GM21723 (cell line): ENCODE results near the gene RNU7-1.

Experiments
- ATAC-seq: cut with Tn5 transposase; IDR thresholded peaks from one replicate; pipeline ENCODE4 v1.9.1; 2021; ENCODE audit warnings: mild to moderate bottlenecking, moderate library complexity; ENCODE audit not compliant: unreplicated experiment

RNU7-1 gene

DNA sequence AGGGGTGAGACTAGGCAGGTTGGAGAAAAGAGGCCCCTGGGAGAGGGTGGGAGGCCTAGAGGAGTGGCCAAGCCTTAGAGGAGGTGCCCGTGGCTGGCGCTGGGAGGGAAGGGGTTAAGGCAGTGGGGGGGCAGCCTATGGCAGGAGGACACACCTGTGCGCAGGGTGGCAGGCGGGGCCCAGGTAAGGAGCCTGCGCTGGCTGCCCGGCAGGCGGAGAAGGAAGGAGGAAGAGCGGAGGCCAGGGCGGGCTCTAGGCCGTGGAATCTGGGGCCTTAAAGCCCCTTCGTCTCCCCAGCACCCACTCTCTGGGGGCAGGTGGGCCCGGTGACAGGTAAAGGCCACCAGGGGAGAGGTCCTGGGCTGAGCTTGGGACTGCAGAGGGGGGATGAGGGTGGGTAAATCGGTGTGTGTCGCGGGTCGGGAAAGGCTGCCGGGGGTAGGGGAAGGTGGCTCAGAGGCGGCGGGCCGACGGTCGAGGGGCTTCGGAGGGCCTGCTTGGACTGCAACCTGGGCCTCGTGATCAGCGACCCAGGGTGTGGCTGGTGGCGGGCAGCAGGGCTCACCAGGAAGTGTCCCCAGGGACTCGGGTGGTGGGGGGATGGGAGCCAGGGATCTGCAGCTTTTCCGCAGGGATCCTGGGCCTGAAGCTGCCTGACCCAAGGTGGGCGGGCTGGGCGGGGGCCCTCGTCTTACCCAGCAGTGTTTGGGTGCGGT lies 19.6 kb downstream of the RNU7-1 start:
- ATAC-seq = no peak

DNA sequence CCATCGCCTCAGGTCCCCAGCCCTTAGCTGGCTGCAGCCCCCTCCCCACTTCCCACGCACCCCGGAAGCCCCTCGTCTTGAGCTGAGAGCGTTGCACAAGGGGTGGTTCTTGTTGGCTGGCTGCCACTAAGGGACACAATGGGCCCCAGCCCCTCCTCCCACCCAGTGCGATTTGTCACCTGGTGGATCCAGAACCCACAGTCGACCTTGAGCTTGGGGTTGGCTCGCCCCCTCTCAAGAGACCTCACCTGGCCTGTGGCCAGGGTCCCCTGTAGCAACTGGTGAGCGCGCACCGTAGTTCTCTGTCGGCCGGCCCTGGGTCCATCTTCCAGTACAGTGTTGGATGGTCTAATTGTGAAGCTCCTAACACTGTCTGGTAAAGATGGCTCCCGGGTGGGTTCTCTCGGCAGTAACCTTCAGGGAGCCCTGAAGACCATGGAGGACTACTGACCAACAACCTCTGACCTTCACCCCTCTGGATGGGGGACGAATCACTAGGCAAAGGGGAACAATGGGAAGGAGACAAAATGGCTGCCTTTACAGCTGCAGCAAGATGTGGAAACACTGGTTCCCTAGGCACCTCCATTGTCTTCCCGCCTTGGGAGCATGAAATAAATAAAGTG lies 20.3 kb downstream of the RNU7-1 start:
- no peak for ATAC-seq

DNA sequence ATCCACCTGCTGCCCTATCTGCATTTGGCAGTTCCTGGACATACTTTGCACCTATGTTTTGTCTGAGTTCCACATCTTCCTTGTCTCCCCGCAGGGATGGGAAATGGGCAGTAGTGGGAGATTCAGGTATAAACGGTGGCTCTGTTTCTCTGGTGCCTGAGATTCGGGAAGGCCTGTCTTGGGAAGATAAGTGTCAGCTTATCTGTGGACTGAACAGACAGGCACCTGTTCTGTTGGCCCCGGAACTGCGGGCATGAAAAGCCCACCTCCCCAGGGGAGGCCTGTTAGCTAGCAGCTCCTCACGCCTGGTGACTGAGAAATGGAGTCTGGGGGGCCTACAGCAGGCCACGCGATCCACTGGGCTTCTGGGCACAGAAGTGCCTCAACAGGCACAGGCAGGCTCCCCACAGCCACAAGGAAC lies 21.0 kb downstream of the RNU7-1 start:
- no peak for ATAC-seq

DNA sequence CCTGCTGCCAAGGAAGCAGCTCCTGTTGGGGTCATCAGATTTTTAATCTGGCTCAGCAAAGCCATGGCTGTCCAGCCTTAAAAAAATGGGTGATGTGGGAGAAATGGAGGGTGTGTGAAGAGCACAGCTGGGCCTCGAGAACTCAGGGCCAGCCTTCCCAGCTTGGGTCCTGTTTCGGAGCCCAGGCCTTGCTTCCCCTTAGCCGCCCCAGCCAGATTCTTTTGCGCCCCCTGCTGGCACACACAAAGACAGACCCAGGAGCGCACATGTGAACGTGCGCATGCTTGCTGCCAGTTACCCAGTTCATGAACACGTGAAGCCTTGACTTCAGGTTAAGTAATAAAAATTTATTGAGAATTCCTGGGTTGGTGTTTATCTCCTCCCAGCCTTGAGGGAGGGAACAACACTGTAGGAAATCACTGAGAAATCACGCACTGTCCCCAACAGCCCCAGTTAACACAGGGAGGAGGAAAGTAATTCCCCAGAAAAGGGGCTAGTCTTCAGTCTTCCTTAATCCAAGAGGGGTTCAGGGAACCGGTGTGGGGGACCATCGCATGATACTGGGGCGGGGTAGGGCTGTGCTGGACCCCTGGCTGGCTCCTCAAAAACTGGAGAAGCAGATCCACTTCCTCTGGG lies 21.5 kb downstream of the RNU7-1 start:
- peak; percentile 36 for ATAC-seq

DNA sequence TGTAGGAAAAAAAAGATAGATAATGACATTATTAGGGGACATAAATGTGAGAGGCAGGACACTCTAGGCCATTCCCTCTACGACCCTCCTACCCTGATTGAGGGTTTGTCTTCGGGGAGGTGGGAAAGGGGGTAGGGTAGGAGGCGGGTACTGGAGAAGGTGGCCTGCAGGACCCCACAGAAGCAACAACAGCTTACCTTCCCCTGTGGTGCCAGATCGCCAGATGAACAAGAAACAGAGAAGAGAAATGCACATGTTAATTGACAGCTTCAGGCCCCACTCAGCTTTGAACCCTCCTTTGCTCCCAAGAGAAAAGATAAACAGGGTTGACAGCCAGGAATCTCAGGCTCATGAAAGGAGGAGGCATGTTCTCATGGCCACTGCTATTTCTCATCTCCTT lies 22.1 kb downstream of the RNU7-1 start:
- ATAC-seq = no peak

DNA sequence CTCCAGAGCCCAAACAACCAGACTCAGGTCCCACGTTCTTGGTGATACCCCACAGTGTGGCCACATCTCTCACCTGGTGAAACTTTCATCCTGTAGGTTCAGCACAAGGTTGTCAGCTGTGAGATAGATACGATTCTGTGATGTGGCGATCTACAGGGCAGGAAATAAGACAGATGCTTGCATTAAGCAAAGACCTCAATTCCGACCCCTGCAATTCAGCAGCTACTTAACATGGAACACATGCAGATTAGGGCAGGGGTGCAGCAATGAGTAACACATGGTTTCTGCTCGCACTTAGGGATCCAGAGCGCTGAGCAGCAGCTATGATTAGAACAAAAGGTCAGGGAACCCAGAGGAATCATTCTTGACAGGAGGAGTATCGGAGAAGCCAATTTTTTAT lies 22.7 kb downstream of the RNU7-1 start:
- ATAC-seq = no peak

DNA sequence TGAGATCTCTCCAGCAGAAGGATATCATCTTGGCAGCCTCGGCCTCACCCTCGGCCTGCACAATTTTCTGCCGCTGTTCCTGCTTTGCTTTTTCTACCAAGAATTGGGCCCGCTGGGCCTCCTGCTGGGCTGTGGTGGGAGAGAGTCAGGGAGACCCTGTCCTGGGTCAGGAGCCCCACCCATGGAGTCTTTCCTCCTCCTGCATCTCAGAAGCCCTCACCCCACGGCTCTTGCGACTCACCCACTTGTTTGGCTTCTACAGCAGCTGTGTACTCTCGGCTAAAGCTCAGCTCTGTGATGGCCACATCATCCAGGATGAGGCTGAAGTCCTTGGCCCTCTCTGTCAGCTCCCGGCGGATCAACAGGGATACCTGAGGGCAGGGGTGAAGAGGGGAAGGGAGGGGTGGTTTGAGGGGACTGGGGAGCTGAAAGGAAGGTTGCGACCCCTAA lies 24.1 kb downstream of the RNU7-1 start:
- no peak for ATAC-seq

DNA sequence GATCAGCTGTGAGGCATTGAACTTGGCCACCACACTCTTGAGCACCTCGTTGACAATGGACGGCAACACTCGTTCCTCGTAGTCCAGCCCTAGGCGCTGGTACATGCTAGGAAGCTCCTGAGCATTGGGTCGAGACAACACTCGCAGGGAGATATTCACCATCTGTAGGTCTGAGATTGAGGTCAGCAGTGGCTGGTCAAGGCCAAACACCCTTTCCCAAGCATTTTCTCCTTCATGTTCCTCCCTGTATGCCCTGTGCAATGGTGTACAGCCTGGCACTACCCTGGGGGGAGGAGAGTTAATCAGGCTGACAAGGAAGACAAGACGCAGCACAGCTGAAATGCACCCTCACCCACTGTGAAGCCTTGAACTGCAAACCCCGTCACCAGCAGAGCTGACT lies 24.8 kb downstream of the RNU7-1 start:
- ATAC-seq = no peak

DNA sequence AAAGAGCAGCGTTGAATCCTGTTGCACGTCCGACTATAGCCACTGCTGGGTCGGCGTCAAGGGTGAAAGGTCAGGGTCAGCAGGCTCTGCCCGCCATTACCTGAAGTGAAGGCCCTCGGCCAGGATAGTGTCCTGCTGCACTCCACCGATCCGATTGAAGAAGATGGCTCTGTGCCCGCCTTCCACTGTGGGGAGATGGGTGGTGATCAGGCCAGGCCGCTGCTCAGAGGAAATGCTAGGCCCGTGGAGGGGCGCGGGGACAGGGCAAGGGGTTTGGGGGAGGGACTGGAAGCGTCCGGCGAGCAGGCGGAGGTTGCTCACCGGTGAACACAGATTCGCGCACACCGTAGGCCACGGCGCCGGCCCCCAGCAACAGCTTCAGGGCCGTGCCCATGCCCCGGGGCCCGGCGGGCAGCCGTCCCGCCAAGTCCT lies 26.5 kb downstream of the RNU7-1 start:
- no peak for ATAC-seq

DNA sequence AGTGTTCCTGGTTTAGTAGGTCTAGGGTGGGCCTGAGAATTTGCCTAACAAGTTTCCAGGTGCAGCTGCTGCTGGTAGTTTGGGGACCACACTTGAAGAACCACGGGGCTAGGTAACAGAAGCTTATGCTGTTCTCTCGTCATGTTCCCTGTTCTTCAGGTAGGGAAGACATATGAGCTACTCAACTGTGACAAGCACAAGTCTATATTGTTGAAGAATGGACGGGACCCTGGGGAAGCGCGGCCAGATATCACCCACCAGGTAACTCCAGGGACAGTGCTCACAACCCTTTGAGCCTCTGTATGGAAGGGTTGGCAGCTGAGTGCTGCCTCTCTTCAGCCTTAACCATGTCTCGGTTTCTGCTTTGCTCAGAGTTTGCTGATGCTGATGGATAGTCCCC lies 30.6 kb downstream of the RNU7-1 start:
- no peak for ATAC-seq

DNA sequence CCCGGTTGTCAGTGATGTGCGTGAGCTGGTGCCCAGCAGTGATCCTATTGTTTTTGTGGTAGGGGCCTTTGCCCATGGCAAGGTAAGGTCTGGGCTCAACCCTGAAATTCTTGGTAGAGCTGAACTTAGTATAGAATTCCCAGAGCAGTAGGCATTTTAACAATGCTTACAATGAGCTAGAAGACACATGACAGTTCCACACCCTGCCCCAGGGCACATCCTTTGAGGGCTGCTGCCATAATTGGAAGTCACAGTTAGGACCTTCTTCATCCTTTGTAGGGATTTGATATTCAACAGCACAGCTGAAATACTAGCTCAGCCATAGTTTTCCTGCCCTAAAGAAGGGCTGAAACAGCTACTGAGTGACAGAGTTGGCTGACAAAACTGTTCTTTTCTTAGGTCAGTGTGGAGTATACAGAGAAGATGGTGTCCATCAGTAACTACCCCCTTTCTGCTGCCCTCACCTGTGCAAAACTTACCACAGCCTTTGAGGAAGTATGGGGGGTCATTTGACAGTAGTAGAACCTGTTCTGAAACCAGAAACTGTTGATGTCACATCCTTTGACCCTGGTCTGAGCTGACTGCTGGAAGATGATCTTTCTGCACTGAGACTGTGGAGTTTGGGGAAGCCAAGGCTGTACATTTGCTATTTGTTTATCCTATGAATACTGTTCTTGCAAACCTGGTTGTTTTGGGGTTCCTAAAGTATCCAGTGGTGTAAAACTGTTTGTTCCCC lies 31.8 kb downstream of the RNU7-1 start:
- ATAC-seq = no peak

DNA sequence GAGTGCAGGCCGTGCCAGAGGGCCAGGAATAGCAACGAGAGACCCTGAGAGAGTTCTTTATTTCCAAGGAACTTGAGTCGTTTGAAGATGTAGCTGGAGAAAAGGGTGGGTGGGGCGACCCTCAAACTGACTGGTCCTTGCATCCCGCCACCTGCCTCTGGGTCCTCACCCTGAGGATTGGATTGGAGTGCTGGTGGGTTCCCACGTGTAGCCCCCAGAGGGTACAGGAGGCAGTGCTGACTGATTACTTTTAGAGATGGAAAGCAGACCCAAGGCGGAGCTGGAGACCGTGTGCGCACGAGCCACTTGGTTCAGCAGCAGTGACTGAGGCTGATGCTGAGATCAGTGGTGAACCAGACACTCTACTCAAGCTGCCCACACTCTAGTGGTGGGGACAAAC lies 34.0 kb downstream of the RNU7-1 start:
- ATAC-seq = no peak

DNA sequence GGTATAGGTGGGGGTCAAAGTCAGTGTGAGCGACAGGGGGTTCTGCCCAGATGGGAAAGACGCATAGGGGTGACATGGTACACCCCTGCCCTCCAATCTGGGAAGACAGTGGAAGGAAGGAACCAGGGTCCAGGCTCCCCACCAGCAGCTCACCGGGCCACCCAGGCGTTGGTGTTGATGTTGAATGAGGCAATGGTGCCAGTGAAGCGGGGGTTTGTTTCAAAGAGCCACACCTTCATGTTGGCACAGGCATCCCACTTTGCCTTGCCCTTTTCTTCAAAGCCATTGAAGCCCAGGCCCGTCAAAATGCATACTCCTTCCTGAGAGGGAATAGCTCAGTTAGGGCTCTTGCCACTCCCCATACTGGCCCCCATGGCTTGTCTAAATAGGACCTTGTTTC lies 34.6 kb downstream of the RNU7-1 start:
- ATAC-seq = no peak

DNA sequence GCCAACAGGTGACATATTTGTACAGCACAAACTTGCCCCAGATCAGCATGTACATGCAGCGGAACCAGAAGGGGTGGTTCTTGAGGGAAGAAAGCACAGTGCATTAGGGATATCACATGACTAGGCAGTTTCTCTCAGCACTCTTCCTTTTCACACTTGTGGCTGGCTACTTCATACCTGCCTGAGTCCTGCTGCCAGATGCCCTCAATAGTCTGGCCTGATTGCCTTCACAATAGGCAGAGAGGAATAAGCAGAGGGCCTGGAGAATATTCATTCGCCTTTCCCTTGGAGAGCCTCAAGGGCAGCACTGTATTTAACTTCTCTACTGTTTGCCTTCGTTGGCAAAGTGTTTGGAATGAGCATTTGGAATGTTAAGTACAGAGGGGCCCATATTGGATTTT lies 35.0 kb downstream of the RNU7-1 start:
- ATAC-seq = no peak

DNA sequence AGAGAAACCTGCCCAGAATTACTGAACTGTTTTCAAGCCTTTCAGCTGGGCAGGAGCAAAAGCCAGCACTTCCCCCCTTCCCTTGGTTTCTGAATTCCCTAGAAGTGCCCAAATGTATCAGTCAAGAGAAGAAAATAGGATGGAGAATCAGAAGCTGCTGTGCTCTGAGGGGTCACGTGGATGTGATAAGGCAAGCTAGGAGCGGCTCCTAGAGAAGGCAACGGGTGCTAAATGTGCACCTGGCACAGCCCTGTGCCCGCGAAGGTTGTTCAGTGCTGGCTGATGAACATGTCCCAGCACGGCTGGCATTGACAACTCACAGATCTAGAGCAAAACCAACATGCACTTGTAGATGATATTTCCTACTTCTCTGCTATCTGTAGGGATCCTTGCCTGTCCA lies 35.4 kb downstream of the RNU7-1 start:
- ATAC-seq = no peak

DNA sequence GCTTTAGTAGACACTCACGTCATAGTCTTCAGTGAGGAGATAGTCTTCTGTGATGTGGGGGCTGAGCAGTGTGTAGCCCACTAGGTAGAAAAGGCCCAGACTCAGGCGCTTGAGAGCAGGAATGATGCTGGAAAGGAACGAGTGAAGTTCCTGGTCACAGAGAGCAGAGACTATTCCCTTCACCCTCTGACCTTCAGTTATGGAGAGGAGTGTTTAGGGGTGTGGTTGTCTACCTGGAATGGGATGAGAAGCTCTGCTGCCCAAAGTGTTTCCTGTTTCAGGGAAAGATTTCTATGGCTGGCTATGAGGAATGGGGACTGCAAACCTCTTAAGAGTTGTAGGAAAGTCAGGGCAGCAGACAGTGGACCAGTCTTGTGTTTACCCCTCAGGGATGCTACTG lies 35.8 kb downstream of the RNU7-1 start:
- no peak for ATAC-seq

DNA sequence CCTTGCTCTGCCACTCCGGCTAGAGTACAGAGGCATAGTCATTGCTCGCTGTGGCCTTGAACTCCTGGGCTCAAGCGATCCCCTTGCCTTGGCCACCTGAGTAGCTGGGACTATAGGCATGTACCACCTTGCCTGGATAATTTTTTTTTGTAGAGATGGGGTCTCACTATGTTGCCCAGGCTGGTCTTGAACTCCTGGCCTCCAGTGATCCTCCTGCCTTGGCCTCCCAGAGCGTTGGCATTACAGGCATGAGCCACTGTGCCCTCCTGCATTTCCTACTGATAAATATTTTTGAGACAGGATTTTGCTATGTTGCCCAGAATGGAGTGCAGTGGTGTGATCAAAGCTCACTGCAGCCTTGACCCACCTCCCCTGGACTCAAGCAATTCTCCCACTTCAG lies 36.5 kb downstream of the RNU7-1 start:
- no peak for ATAC-seq

DNA sequence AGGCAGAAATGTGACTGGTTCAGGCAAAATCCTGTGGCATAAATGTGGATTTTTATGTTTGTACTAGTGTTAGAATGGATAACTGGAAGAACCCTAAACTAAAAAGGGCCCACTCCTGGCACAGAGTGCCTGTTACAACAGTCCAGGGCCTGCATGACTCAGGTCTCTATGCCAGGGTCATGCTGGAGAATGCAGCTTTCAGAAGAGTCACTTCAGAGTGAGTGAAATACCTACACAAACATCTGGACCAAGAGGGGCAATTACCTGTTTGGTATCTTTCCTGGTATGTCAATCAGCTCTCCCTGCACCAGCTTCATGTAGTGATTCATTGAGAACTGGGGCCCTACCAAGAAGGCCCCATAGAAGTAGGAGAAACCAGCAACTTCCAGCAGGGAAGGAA lies 37.1 kb downstream of the RNU7-1 start:
- ATAC-seq = no peak

DNA sequence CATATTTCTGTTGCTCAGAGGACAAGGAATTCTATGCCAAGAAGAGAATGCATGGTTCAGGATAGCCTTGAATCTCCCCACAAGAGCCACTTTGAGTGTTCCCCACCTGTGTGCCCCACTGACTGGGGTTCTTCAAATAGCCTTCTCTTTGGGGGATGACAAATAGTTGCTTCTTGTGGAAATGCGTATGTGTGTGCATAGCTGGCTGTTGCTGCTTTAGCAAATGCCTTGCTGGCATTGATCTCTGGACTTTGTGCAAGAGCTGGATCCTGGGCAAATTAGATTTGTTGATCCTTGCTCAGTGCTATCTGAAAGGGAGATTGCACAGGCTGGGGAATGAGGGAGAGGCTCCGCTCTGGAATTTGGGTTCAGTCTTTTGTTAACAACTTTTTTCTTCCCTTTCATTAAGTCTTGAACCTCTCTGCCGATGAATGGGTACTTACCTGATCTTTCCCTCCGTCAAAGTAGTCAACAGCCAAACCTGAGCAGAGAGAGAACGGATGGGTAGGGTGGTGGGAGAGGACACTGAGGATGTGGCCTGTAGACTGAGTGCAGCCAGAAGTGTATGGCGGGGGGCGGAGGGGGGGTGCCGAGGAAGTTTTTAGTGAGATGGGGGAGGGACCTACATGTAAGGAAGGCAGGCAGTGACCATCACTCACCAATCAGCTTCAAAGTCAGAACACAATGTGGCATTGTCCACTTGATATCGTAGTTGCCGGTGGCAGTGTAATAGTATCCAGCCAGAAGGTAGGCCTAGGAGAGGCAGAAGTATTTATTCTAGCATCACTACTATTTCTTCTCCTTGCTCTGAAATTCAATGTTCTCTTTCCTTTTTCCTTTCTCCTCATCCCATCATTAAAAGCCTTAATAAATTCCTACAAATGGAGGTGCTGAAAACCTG lies 37.8 kb downstream of the RNU7-1 start:
- ATAC-seq = no peak

DNA sequence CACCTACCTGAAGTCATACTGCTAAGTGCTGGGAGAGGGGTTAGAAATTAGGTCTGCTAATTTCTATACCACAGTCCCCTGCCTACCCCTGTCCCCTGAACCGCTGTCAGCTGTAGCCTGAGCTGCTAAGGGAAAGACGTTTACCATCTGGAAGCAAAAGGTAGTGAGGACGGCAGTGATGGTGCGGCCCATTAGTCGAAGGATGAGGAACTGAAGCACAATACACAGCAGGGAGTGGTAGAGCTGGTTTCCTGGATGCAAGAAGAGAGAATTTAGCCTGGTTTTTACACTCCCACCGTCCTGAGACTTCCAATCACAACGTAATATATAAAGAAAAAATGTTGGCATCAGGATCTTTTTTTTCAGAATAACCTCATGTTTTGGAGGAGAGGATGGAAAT lies 38.9 kb downstream of the RNU7-1 start:
- ATAC-seq = no peak
